HG03139 (cell line): Measurements from ENCODE around the gene SHROOM3.

Source experiments
- ATAC-seq: cut with Tn5 transposase; IDR thresholded peaks from one replicate; pipeline ENCODE4 v1.9.1; 2021; ENCODE audit not compliant: unreplicated experiment

The SHROOM3 gene

DNA sequence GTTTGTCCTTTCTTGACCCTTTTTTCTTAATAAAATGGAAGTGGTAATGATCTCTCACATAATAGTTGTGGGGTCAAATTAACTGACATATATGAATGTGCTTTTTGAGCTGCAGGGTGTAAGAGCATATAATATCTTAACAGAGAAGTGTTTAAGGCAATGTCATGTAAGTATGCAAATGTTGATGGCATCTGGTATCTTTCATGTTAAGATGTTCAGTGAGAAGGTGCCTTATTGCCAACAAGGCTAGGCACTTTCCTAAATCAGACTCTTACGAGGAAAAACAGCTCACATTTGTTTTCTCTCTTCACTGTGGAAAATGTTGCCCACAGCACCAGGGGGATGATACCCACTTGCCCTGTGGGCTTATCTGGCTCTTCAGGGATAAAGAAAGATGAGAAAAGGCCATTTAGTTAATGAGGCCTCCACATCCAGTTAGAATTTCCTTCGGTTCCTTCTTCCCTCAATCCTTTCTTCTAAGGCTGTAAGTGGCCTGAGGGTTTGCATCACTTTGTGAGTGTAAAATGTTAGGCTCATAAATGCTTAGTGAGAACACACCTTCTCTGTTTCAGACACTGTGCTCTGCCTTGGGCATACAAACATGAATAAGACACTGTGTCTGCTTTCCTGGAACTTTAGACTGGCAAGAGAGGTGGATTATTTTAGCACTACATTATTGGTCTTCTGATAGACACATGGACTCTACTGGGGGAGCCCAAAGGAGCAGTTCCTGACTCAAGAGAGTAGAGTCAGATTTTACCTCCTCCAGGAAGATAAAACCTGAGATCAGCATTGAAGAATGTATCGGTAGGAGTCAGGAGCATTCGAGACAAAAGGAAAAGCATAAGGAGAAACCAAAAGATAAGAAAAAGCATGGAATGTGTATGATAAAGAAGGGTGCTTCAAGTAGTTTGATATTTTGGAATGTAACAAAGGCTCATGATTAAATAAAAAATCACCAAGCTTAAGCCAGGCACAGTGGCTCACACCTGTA, 327.4 kb downstream of the SHROOM3 start:
- ATAC-seq = no peak

- ATAC-seq = no peak
Observed at GRCh38 chr4:76764251-76764650, 329.2 kb downstream of the SHROOM3 start.

DNA sequence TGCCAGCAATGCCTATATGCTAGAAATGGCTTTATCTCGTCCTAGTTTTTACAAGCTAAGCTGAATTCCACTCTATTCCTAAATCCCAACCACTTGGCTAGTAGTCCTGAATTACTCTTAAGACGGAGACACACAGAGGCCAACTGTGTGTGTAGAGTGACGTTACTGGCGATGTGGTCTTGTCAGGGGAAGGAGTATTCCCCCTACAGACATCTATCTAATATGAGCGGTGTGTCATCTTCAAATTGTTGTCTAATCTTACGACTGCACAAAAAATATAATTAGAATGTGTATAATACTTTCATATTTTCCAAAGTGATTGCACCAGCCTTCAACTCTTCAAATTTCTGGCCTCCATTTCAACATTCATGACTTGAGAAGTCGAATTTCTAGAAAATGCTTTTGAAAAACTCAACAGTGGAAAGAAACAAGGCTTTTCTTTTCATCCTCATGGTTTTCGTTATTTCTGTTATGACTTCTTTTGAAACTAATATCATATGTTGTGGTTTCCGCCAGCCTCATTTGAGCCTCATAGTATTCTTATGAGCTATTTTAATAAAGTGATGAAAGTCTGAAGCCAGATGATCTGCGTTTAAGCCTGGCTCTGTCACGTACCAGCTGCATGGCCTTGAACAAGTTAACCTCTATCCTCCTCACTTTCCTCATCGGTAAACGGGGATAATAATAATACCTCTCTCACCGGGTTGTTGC, 330.6 kb downstream of the SHROOM3 start:
- no peak for ATAC-seq

DNA sequence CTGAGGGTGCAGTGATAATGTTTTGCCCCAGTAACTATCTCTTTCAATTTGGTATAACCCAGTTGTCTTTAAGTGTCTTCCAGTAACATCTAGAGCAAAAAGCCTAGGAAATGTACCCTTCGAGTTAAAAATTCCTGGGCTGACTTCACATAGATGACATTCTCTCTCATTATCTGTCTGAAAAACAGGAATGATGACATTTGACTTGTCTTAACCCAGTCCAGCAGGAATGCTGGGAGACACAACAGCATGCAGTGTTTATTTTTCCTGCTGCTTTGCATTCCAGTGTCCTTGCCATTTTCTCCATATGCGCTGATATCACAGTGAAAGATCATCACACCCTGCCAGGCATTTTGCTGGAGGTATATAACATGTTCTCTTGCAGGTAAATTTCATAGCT, 333.0 kb downstream of the SHROOM3 start:
- ATAC-seq = no peak

GRCh38 chr4:76772498-76773106, 337.6 kb downstream of the SHROOM3 start:
- ATAC-seq = no peak

DNA sequence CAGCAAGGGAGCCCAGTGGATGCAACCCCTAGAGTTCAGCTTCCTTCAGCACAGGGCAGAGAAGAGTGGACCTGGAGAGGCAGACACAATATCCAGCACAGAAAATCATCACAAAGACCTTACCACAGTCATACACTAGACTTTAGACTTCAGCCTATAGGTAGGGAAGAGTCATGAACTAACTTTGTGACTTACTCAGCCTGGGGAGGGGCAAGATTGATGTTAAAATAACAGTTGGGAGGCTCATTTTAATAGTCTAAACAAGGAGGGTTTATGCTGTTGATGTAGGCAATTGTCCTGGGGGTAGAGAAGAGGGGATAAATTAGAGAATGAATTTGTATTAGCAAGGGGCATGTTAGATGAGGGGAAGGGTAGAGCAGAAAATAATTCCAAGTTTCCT, 338.7 kb downstream of the SHROOM3 start:
- no peak for ATAC-seq

DNA sequence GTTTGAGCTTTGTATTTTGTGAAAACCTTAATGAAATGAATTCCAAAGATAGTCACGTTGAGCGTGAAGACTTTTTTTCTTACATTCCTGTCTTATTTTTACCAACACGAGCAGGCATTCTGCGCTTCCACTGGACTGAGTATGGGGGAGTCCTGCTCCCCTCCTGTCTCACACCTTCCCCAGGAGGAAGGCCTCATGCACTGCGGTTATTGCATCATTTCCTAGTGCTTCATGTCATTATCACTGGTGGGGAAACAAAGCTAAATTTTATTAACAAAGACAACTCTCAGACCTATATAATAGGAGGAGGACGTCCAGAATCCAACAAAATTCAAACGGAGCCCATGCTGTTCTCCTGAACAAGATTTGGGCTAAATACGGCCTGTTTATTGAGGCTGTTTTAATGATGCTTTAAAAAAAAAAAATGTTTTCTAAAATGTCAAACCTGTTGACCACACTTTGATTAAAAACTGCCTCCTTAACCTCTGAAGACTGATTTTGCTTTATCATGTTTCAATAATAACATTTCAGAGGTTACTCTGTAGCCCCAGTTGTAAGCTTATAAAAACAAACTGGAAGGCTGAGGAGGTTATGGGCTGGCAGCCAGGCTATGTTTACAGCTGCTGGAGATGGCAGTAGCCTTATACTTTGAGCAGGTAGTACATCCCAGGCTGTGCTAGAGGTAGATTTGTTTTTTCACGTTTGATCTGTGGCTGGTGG, 344.9 kb downstream of the SHROOM3 start:
- no peak for ATAC-seq

GRCh38 chr4:76780781-76781697, 346.0 kb downstream of the SHROOM3 start:
- ATAC-seq = no peak

DNA sequence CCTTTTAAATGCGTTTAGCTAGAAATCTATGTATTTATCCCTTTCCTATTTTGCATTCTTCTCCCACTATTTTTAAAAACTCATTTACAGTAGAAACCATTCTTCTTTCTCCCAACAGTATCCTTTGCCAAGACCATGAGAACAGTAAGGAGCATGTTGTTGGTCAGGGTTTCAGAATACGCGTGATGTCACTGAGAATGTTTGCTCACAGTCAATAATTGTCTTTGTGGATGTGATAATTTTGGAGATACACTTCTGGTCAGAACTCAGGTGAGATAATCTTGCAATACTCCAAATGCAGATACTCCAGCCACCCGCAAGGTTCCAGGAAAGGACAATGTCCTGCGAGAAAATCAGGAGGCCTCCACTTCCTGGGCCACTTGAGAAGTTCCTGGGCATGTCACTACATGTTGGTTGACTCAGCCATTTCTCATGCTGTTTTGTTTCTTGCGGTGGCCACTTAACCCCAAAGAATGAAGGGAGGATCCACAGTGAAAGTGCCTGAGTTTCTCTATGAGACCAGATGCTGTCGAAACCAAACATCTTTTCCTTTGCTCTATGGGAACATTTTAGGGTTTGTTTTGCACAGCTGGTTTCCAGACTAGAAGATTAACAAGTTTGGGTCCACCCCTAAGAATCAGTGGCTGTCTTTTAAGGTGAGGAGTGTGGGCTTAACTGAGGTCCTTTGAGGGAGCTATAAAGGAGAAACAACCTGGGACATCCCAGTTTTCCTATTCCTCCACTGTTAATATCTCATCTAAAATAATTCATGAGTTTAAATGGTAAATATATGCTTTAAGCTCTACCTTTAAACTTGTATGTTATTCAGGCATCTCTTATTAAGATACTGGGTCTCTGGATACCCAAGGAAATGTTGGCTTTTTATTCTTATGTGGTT, 346.9 kb downstream of the SHROOM3 start:
- no peak for ATAC-seq

DNA sequence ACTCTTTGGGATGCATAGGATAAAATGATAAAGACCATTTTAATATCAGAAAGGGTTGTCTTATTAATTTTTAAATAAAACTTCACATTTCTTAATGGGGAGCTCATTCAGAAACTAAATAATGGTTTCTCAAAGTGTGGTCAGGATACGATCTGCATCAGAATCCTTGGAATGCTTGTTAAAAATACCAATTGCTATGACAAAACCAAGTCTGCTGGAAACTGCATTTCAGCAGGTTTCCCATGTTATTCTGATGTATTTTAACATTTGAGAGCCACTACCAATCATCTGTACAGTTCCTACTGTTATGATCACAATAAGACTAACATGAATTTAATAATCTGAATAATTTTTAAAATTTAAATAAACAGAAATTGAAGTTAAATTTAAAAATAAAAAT, 347.8 kb downstream of the SHROOM3 start:
- no peak for ATAC-seq

DNA sequence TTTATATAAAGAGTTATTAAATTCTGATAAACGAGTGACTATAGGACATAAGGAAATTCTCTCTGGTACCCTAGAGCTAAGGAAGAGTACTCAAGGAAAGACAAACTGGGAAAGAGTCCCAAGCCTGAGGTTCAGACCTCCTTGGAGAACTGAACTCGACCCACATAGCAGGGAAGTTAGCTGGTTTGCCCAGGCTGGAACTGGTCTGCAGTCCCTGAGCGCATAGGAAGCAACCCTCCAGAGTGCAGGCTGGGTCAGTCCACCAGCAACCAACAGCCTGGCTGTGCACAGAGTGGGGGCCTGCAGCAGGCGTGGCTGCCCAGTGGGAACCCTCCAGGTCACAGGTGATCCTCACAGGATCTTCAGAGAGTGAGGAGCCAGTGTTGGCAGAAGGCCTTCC, 348.8 kb downstream of the SHROOM3 start:
- ATAC-seq = no peak

- ATAC-seq = no peak
Observed at GRCh38 chr4:76784237-76784636, 349.2 kb downstream of the SHROOM3 start.

- ATAC-seq = no peak
Observed at GRCh38 chr4:76787898-76788297, 352.9 kb downstream of the SHROOM3 start.

- ATAC-seq = no peak
Observed at GRCh38 chr4:76790377-76790776, 355.3 kb downstream of the SHROOM3 start.

GRCh38 chr4:76791479-76791878, 356.4 kb downstream of the SHROOM3 start:
- ATAC-seq = no peak

DNA sequence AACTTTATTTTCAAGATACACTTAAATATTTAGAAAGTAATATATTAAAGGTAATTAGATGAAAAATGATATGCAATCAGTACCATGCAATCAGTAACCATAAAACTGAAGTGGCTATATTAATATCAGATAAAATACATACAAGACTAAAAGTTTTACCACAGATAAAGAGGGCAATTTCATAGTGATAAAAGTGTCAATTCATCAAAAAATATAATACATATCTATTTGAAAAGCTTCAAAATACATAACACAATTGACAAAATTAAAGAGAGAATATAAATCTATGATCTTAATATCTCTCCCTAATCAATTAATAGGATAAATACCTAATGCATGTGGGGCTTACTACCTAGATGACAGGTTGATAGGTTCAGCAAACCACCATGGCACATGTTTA, 357.4 kb downstream of the SHROOM3 start:
- no peak for ATAC-seq

- ATAC-seq = no peak
Observed at GRCh38 chr4:76795243-76795642, 360.2 kb downstream of the SHROOM3 start.

- no peak for ATAC-seq
Observed at GRCh38 chr4:76799140-76799539, 364.1 kb downstream of the SHROOM3 start.

GRCh38 chr4:76799718-76800117, 364.7 kb downstream of the SHROOM3 start:
- no peak for ATAC-seq
